Body of pancreas (tissue), 4 donors: ENCODE results near the gene CPXM2. TPM values are rescaled to one million over a fixed set of nuclear protein-coding genes. Genes with fewer than 3 reads are reported as not detected.

Experiments used
- ATAC-seq: fragments of 150-250 bp; one replicate; pipeline ENCODE4 v1.9.1; 2016
- DNase-seq, 4 donors: peaks; one replicate each; pipeline ENCODE4 v3.0.0-alpha.2; 2019
- H3K27ac ChIP-seq, 4 donors: fragments of 200-600 bp; sonication (generic); 1 replicate in 3 of 4; 2 replicates in 1 of 4; pipeline versions ENCODE4 v1.5.1 to v1.6.1; 2016 to 2019; ENCODE audit warnings: mild to moderate bottlenecking in 1 of 4, mixed read lengths in 1 of 4, moderate library complexity in 1 of 4
- H3K27me3 ChIP-seq, 2 donors: fragments of 200-600 bp; sonication (generic); one replicate each; pipeline ENCODE4 v1.6.0; 2016; ENCODE audit warnings: mild to moderate bottlenecking in 1 of 2
- H3K36me3 ChIP-seq, 2 donors: fragments of 200-600 bp; sonication (generic); replicated peaks in 1 of 2; 2 replicates each; pipeline ENCODE4 v1.5.1; 2016; ENCODE audit warnings: low read depth in 2 of 2; ENCODE audit not compliant: insufficient read depth in 1 of 2
- H3K4me1 ChIP-seq: fragments of 200-600 bp; sonication (generic); one replicate; pipeline ENCODE4 v1.6.0; 2016
- H3K4me3 ChIP-seq, 2 donors: fragments of 200-600 bp; sonication (generic); 1 replicate in 1 of 2; 2 replicates in 1 of 2; pipeline ENCODE4 v1.5.1; 2016 to 2019
- H3K9me3 ChIP-seq, 3 donors: fragments of 200-600 bp; sonication (generic); 1 replicate in 2 of 3; 2 replicates in 1 of 3; pipeline ENCODE4 v1.5.1; 2016
- CTCF ChIP-seq, 7 experiments: fragments of 450-650 bp in 4 of 7; fragments of 200-600 bp in 3 of 7; sonication (generic) in 3 of 7; IDR thresholded peaks; one replicate each; pipeline ENCODE4 v1.5.1; 2016 to 2019; ENCODE audit warnings: antibody characterized with exemption in 7 of 7
- POLR2A ChIP-seq, 3 donors: fragments of 450-650 bp; IDR thresholded peaks; one replicate each; pipeline ENCODE4 v1.6.1; 2016; ENCODE audit warnings: antibody characterized with exemption in 3 of 3, mild to moderate bottlenecking in 2 of 3
- WGBS, 2 donors: methylation state at CpG; one replicate each; pipeline ENCODE4 v1.1.5; 2017; 5-methylcytosine and 5-hydroxymethylcytosine counted together
- intact Hi-C: fragments of 100-400 bp; cut with DNase I; formaldehyde crosslinking; loops from one replicate; pipeline ENCODE4 v1.15.1; 2023
- total RNA-seq, 2 donors: library from RNA; depleted of rRNA; stranded (reverse); fragments of >200 nt; gene quantifications; one replicate each; pipeline ENCODE4 v1.1.0, GENCODE V29; 2016

CPXM2 gene
- total RNA-seq, 2 donors from 2014 or later = 4.2 to 8.2 TPM

DNA sequence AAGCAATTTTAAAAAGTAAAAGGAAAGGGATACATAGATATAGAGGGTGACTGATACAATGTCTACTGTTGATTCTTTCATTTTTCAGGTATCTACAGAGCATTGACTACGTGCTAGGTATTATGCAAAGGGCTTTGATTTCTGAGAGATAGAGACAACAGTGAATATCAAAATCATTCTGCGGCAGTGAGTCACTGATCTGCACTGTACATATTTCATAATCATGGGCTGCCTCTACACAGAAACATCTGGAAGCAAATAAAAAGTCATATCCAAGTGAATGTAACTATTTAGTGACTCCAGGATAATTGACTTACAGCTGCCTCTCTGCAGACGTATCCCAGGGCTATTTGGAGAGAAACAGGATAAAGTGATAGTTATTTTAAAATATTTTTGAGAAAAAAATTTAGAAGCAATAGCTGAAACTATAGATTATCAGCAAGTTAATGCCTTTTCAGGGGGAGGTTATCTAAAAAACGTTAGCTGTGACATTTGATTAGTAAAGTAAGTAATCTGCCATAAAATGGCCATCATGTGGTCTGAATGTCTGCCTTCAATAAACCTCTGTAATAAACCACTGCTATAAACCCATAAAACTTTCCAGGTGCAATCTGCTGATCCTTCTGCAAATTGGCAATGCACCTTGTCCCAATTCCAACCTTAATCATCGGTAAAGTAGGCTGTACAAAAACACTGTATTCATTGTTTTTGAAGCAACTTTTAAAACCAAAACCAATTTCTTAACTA is 43.7 kb downstream of the CPXM2 start:
- ATAC-seq (no peak), DNase-seq (no peak)
- no peak overlapping the region for H3K4me3 ChIP-seq
- H3K27me3 ChIP-seq = no peaks in the 10 kb centered on the region
- 41 to 44% methylated on average over 5 of the region's 5 CpGs for WGBS, 2 donors
- intact Hi-C loops = no loop called here
- no peaks in the 10 kb centered on the region for H3K36me3 ChIP-seq
- no peak overlapping the region for H3K27ac ChIP-seq
- TF ChIP-seq CTCF (IDR thresholded peaks at IDR 0.05) = no peak
- H3K4me1 ChIP-seq = no peaks in the 10 kb centered on the region
- no peaks in the 10 kb centered on the region for H3K9me3 ChIP-seq

GRCh38 chr10:123843835-123844234 is 47.8 kb downstream of the CPXM2 start:
- DNase-seq = no peak
- intact Hi-C loops = no loop called here
- H3K9me3 ChIP-seq = no peaks in the 10 kb centered on the region
- ATAC-seq = no peak
- 64 to 69% methylated on average over 4 of the region's 4 CpGs for WGBS, 2 donors
- no peak overlapping the region for H3K27ac ChIP-seq
- no peak overlapping the region for H3K4me3 ChIP-seq
- TF ChIP-seq CTCF (IDR thresholded peaks at IDR 0.05) (no peak), POLR2A (IDR thresholded peaks at IDR 0.05) (no peak)
- H3K36me3 ChIP-seq = no peaks in the 10 kb centered on the region
- no peaks in the 10 kb centered on the region for H3K4me1 ChIP-seq
- no peaks in the 10 kb centered on the region for H3K27me3 ChIP-seq

- intact Hi-C loops = no loop called here
- ATAC-seq (no peak), DNase-seq (no peak)
- H3K27me3 ChIP-seq = no peaks in the 10 kb centered on the region
- 59 to 68% methylated on average over 9 of the region's 9 CpGs for WGBS, 2 donors
- TF ChIP-seq POLR2A (IDR thresholded peaks at IDR 0.05) = no peak
- no peak overlapping the region for H3K4me3 ChIP-seq
- no peaks in the 10 kb centered on the region for H3K9me3 ChIP-seq
- H3K4me1 ChIP-seq = no peaks in the 10 kb centered on the region
- H3K27ac ChIP-seq = no peak overlapping the region
- H3K36me3 ChIP-seq = no peaks in the 10 kb centered on the region
Observed at GRCh38 chr10:123842692-123843385, 48.8 kb downstream of the CPXM2 start.

GRCh38 chr10:123841560-123841959 is 50.0 kb downstream of the CPXM2 start:
- no peak for ATAC-seq
- intact Hi-C loops = no loop called here
- WGBS, 2 donors = 39 to 61% methylated on average over 2 of the region's 2 CpGs
- no peak overlapping the region for H3K27ac ChIP-seq
- TF ChIP-seq CTCF (IDR thresholded peaks at IDR 0.05) (no peak), POLR2A (IDR thresholded peaks at IDR 0.05) (no peak)
- DNase-seq = no peak
- H3K9me3 ChIP-seq = no peaks in the 10 kb centered on the region
- H3K4me1 ChIP-seq = no peaks in the 10 kb centered on the region
- no peaks in the 10 kb centered on the region for H3K27me3 ChIP-seq
- H3K4me3 ChIP-seq = no peak overlapping the region
- no peaks in the 10 kb centered on the region for H3K36me3 ChIP-seq

- no peak for DNase-seq
- intact Hi-C loops = no loop called here
- no peak for ATAC-seq
- Histone ChIP-seq H3K36me3 (no peaks in the 10 kb centered on the region), H3K27ac (no peak overlapping the region), H3K27me3 (no peaks in the 10 kb centered on the region), H3K4me1 (no peaks in the 10 kb centered on the region), H3K4me3 (no peak overlapping the region), H3K9me3 (no peaks in the 10 kb centered on the region)
- TF ChIP-seq CTCF (IDR thresholded peaks at IDR 0.05) = no peak
- TF ChIP-seq POLR2A (IDR thresholded peaks at IDR 0.05) = no peak
- 73 to 80% methylated on average over 9 of the region's 9 CpGs for WGBS, 2 donors
Observed at GRCh38 chr10:123841115-123841514, 50.5 kb downstream of the CPXM2 start.
